ENCODE results near the gene FRAS1. TPM values are rescaled to one million over a fixed set of nuclear protein-coding genes. Genes with fewer than 3 reads are reported as not detected.
"Not testable (repeated sequence)": the region's sequence is repeated elsewhere in the genome, so short reads cannot be mapped to it uniquely, and the experiment has no call there.

FRAS1 gene
- total and polyA plus RNA-seq, 11 donors: 0.57 to 13.4 (median 3.2) TPM

DNA sequence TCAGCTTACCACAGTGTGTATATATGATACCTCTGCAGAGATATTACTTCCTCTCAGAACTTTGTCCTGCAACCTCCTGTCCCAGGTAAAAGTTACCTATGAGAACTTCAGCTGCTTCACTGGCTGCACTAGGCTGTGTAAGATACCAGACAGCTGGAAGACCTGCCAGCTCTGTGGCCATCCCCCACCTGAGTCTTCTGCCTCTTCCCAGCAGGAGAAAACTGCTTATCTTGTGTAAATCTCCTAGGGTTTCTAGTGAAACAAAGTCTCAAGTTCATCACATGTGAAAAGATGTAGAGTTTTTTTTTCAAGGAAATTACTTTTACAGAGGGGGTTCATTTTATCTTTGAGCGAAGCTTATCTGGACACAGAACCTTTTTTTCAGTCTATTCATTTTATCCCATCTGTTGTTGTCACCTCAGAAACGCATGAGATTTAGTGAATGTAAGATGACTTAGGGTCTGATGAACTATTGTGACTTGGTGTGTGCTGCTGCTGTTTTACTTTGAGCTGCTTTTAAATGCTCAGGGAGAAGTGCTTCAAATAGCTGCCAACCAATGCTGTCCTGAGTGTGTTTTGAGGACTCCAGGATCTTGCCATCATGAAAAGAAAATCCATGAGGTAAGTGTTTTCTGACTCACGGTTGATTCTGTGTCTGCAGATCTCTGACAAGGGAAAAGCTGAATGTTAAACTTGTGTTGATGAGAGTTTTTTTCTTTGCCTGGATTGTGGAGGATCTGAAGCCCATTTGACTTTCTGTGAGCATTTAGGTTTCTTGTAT, 187.8 kb downstream of the FRAS1 start:
- H3K4me3 ChIP-seq: no peak overlapping the region
- no peaks in the 10 kb centered on the region for H3K27me3 ChIP-seq
- ATAC-seq: no peak
- no peak for TF ChIP-seq POLR2A (IDR thresholded peaks at IDR 0.05)
- TF ChIP-seq, protein P1, sequence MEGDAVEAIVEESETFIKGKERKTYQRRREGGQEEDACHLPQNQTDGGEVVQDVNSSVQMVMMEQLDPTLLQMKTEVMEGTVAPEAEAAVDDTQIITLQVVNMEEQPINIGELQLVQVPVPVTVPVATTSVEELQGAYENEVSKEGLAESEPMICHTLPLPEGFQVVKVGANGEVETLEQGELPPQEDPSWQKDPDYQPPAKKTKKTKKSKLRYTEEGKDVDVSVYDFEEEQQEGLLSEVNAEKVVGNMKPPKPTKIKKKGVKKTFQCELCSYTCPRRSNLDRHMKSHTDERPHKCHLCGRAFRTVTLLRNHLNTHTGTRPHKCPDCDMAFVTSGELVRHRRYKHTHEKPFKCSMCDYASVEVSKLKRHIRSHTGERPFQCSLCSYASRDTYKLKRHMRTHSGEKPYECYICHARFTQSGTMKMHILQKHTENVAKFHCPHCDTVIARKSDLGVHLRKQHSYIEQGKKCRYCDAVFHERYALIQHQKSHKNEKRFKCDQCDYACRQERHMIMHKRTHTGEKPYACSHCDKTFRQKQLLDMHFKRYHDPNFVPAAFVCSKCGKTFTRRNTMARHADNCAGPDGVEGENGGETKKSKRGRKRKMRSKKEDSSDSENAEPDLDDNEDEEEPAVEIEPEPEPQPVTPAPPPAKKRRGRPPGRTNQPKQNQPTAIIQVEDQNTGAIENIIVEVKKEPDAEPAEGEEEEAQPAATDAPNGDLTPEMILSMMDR (IDR thresholded peaks at IDR 0.05): no peak
- H3K4me1 ChIP-seq: no peaks in the 10 kb centered on the region
- H3K27ac ChIP-seq: no peak overlapping the region
- DNase-seq: no peak
- WGBS, 4 donors: 58 to 70% (median 64%) methylated on average over 3 of the region's 3 CpGs
- no peaks in the 10 kb centered on the region for H3K36me3 ChIP-seq
- no peaks in the 10 kb centered on the region for H3K9me3 ChIP-seq
- intact Hi-C loops (cut with DNase I): no loop called here

DNA sequence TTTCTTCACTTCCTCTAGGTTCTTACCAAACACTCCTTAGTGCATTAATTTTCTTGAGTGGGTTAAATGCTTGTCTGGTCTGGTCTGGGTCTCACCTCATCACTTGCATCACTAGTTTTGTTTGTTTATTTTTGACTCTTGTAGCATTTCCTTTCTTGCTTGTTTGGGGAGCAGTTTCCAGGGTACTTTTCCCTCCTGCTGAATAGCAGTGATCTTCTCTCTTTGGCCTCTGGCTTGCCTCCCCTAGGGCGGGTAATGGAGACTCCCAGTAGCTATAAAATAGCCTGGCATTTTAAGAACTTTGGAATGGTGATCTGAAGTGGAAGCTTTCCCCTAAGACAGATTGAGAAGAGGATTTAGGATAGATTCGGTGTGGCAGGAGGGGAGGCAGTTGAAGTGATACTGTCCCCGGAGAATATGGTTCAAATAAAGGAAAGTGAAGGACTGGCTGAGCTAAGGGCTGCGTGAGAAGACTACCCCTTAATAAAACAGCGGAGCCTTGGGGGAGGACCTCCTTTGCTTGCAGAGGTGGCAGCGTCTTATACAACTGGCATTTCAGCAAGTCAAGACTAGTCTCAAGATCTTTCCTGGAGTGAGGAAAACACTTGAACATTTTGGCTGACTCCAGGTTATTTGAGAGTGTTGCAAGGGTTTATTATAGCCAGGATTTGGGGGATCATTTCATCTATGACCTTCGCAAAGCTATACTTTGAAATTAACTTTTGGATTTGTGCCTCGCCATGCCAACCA, 190.6 kb downstream of the FRAS1 start:
- no peaks in the 10 kb centered on the region for H3K36me3 ChIP-seq
- no peak overlapping the region for H3K27ac ChIP-seq
- WGBS, 4 donors: 86 to 88% (median 86%) methylated on average over 8 of the region's 8 CpGs
- ATAC-seq: no peak
- no peak overlapping the region for H3K4me3 ChIP-seq
- H3K27me3 ChIP-seq: no peaks in the 10 kb centered on the region
- intact Hi-C loops (cut with DNase I): no loop called here
- peaks cover 0 to 5% (median 0%) of the 10 kb centered on the region in 12 donors for H3K9me3 ChIP-seq
- H3K4me1 ChIP-seq: no peaks in the 10 kb centered on the region
- DNase-seq: no peak
- no peak for TF ChIP-seq POLR2A (IDR thresholded peaks at IDR 0.05)
- TF ChIP-seq, protein P1 (IDR thresholded peaks at IDR 0.05): no peak

GRCh38 chr4:78250500-78250899, 193.4 kb downstream of the FRAS1 start:
- no peak for TF ChIP-seq POLR2A (IDR thresholded peaks at IDR 0.05)
- TF ChIP-seq, protein P1 (IDR thresholded peaks at IDR 0.05): no peak
- H3K36me3 ChIP-seq: no peaks in the 10 kb centered on the region
- WGBS, 4 donors: 61 to 72% (median 67%) methylated on average over 2 of the region's 2 CpGs
- no peaks in the 10 kb centered on the region for H3K27me3 ChIP-seq
- H3K4me3 ChIP-seq: no peak overlapping the region
- peaks cover 0 to 11% (median 0%) of the 10 kb centered on the region in 12 donors for H3K9me3 ChIP-seq
- H3K27ac ChIP-seq: no peak overlapping the region
- H3K4me1 ChIP-seq: no peaks in the 10 kb centered on the region
- ATAC-seq (no peak), DNase-seq (no peak)
- intact Hi-C loops (cut with DNase I): no loop called here

GRCh38 chr4:78252773-78253172, 195.7 kb downstream of the FRAS1 start:
- DNase-seq; H3K4me1 ChIP-seq; intact Hi-C loops (cut with DNase I); ATAC-seq; H3K4me3 ChIP-seq; H3K27me3 ChIP-seq; H3K36me3 ChIP-seq; H3K27ac ChIP-seq: not testable (repeated sequence)
- peaks cover 0 to 11% (median 0%) of the 10 kb centered on the region in 12 donors for H3K9me3 ChIP-seq
- 92 to 96% (median 93%) methylated on average over 8 of the region's 8 CpGs for WGBS, 4 donors

All from heart left ventricle (tissue), 16 donors.